Esophagus muscularis mucosa (tissue), 3 donors: Measurements from ENCODE around the gene GRM4.

Experiments
- CTCF ChIP-seq, 3 experiments: fragments of 200-600 bp in 2 of 3; fragments of 450-650 bp in 1 of 3; sonication (generic) in 2 of 3; IDR thresholded peaks; one replicate each; pipeline ENCODE4 v1.5.1; 2017 to 2019; ENCODE audit warnings: antibody characterized with exemption in 3 of 3, mild to moderate bottlenecking in 2 of 3, moderate library complexity in 1 of 3
- POLR2A ChIP-seq: fragments of 450-650 bp; IDR thresholded peaks from one replicate; pipeline ENCODE4 v1.6.1; 2017; ENCODE audit warnings: antibody characterized with exemption, moderate library complexity, mild to moderate bottlenecking, low read depth

- TF ChIP-seq CTCF (IDR thresholded peaks at IDR 0.05): no peak
- no peak for TF ChIP-seq POLR2A
Measured at GRCh38 chr6:34047913-34048867, 97.7 kb downstream of the GRM4 start.
